HFF-Myc (cell line): Measurements from ENCODE around the gene ZNF507.

ENCODE experiments used
- DNase-seq: peaks from one replicate; pipeline ENCODE4 v3.0.0-alpha.2; 2011; ENCODE audit warnings: low read depth; ENCODE audit errors: extremely low read depth
- H3K4me3 ChIP-seq: replicated peaks from 2 replicates; pipeline ENCODE4 v1.5.1; 2011; ENCODE audit warnings: low read depth, mild to moderate bottlenecking, control low read depth, low read length
- TF ChIP-seq, protein P1 (sequence below): IDR thresholded peaks from 2 replicates; pipeline ENCODE4 v1.5.1; 2012; ENCODE audit warnings: mild to moderate bottlenecking, low read depth, low read length, control low read depth; ENCODE audit errors: missing control alignments

ZNF507 gene

DNA sequence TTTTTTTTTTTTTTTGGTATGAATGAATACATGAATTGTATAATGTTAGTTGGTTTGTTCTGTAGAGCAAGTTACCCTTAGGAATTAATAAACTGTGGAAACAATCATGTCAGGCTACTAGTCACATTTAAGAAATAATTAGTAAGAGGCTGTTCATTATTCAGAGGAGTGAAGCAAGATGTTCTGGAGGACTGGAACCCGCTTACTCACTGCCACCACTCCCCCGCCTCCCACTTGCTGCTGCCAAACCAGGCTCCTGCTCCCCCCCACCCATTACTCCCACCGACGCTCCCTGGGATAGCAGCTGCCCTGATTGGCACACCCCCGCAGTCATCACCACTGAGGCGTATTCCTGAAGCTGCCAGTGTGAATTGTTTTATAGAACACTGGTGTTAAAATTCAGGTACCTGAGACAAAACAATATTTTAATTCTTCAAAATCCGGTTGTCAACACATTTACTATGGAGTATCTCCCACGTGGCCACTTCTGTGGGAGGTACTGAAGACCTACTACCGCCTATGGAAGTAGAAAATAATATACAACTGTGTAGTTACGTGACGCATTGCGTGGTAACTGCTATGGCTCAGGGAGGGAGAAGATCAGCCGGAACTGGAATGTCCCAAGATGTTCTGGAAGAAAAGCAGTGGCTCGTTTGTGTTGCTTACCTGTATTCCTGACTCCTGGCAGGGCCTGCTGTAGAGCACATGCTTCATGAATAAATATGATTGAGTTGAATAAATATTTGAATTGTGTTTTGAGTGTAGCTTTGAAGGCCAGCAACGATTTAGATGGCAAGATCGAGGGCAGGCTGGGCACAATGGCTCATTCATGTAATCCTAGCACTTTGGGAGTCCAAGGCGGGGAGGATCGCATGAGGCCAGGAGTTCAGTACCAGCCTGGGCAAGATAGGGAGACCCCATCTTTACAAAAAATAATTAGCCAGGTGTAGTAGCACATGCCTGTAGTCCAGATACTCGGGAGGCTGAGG, 61.9 kb downstream of the ZNF507 start:
- H3K4me3 ChIP-seq = peak overlapping the region; percentile 82
- DNase-seq = no peak
- TF ChIP-seq, protein P1, sequence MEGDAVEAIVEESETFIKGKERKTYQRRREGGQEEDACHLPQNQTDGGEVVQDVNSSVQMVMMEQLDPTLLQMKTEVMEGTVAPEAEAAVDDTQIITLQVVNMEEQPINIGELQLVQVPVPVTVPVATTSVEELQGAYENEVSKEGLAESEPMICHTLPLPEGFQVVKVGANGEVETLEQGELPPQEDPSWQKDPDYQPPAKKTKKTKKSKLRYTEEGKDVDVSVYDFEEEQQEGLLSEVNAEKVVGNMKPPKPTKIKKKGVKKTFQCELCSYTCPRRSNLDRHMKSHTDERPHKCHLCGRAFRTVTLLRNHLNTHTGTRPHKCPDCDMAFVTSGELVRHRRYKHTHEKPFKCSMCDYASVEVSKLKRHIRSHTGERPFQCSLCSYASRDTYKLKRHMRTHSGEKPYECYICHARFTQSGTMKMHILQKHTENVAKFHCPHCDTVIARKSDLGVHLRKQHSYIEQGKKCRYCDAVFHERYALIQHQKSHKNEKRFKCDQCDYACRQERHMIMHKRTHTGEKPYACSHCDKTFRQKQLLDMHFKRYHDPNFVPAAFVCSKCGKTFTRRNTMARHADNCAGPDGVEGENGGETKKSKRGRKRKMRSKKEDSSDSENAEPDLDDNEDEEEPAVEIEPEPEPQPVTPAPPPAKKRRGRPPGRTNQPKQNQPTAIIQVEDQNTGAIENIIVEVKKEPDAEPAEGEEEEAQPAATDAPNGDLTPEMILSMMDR = no peak

GRCh38 chr19:32415246-32415645, 69.8 kb downstream of the ZNF507 start:
- TF ChIP-seq, protein P1 = no peak
- no peak for DNase-seq
- no peak overlapping the region for H3K4me3 ChIP-seq

- H3K4me3 ChIP-seq = no peak overlapping the region
- DNase-seq = no peak
- TF ChIP-seq, protein P1 = no peak
These were observed 70.3 kb downstream of the ZNF507 start for GRCh38 chr19:32415669-32416068.

DNA sequence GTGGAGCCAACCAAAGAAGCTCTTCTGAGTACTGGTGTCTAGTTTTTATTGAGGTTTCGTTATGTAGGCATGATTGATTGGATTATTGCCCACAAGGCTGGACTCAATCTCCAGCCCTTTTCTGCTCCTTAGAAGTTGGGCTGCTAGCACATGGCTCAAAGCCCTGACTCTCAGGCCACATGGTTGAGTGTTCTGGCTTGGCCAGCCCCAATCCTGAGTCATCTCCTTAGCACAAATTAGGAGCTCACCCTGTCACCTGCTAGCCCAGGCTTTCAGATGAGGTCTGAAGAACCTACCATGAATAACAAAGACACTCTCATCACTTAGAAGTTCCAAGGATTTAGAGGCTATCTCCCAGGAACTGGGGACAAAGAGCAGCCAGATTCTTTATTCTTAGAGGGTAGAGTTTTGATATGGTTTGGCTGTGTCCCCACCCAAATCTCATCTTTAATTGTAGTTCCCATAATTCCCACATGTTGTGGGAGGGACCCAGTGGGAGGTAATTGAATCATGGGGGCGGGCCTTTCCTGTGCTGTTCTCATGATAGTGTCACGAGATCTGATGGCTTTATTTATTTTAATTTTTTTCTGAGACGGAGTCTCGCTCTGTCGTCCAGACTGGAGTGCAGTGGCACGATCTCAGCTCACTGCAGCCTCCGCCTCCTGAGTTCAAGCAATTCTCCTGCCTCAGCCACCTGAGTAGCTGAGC, 71.5 kb downstream of the ZNF507 start:
- TF ChIP-seq, protein P1 = no peak
- no peak overlapping the region for H3K4me3 ChIP-seq
- no peak for DNase-seq

DNA sequence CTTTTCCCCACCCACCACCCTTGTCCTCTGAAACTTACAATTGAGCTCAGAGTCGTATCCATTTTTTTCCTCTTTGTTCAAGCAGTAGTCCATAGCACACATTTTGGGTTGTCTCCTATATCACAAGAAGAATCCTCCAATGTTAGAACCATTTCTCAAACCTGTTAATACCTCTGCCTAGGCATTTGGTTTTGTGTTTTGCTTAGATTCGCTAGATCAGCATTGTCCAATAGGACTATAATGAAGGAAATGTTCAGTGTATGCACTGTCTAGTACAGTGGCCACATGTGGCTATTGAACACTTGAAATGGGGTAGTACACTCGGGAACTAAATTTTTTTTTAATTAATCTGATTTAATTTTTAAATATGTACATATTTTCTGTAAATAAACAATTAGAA, 72.7 kb downstream of the ZNF507 start:
- TF ChIP-seq, protein P1 = no peak
- DNase-seq = no peak
- no peak overlapping the region for H3K4me3 ChIP-seq

DNA sequence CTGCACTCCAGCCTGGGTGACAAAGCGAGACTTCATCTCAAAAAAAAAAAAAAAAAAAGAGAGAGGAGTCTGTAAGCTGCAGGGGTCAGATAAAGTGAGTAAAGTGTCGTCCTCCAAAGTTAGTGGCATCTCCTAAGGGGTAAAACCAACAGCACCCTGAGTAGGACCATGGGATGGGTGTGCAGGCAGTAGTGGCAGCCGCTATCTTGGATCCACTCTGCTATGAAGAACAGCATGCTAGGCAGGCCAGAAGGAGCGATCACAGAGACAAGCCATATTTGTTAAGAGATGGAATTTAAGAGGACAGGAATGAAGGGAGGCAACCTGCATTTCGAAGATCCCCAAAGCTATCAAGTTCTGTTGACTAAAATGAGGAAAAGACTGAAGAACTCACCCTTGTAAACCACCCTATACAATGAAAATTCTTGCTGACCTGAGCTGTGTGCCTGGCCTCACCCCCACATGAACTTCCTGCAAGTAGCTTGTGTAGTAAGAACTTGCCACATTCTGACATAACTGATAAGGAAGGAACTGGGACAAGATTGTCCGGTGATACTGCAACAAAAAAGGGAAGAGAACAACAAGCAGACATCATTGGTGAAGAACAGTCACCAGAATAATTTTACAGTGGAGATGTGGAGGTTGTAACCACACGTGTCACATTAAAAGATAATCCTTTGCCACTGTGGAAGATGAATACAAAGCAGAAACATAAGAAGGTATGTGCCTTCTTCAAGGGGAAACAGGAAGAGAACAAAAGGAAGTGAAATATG, 76.4 kb downstream of the ZNF507 start:
- no peak overlapping the region for H3K4me3 ChIP-seq
- no peak for DNase-seq
- TF ChIP-seq, protein P1 = no peak
